Mammary epithelial cell (primary cell): Measurements from ENCODE around the gene TENM4.

ENCODE experiments used
- EZH2 ChIP-seq: IDR thresholded peaks from 2 replicates; pipeline ENCODE4 v1.6.1; 2012; ENCODE audit warnings: low read length, inconsistent platforms, borderline replicate concordance
- TF ChIP-seq, protein P1 (sequence below), 2 donors: IDR thresholded peaks in 1 of 2; conservative IDR thresholded peaks in 1 of 2; 2 replicates each; pipeline ENCODE4 v1.5.1; 2011 to 2012; ENCODE audit warnings: inconsistent platforms in 2 of 2, low read length in 2 of 2, mild to moderate bottlenecking in 2 of 2, control low read depth in 1 of 2, low read depth in 1 of 2; ENCODE audit not compliant: insufficient read depth in 1 of 2; ENCODE audit errors: extremely low read depth in 1 of 2

DNA sequence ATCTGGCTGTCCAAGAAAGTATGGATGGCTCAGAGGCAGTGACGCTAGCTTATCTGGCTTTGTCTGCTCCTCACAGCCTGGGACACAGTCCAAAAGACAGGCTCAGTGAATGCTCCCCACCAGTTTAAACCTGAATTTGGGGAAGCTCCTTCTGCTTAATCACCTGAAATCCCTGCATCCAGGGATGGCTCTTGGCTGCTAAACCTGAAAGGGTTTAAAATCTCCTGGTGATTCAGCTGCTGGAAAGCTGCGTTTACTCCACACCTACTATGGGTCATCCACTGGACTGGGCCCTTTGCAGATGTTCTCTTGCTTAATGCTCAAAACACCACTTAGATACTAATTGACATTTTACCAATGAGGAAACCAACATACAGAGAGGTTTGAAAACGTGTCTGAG, 564.2 kb downstream of the TENM4 start:
- TF ChIP-seq, protein P1, sequence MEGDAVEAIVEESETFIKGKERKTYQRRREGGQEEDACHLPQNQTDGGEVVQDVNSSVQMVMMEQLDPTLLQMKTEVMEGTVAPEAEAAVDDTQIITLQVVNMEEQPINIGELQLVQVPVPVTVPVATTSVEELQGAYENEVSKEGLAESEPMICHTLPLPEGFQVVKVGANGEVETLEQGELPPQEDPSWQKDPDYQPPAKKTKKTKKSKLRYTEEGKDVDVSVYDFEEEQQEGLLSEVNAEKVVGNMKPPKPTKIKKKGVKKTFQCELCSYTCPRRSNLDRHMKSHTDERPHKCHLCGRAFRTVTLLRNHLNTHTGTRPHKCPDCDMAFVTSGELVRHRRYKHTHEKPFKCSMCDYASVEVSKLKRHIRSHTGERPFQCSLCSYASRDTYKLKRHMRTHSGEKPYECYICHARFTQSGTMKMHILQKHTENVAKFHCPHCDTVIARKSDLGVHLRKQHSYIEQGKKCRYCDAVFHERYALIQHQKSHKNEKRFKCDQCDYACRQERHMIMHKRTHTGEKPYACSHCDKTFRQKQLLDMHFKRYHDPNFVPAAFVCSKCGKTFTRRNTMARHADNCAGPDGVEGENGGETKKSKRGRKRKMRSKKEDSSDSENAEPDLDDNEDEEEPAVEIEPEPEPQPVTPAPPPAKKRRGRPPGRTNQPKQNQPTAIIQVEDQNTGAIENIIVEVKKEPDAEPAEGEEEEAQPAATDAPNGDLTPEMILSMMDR (conservative IDR thresholded peaks at IDR 0.05 in 1 of 2, IDR thresholded peaks at IDR 0.05 in 1 of 2; ENCODE audit: extremely low read depth in 1 of 2, insufficient read depth in 1 of 2, low read depth in 1 of 2, low read length in 2 of 2), result no peak
- TF ChIP-seq EZH2, result no peak
